Tibial nerve (tissue), 3 donors: ENCODE measurements around the gene SEC61G.

ENCODE experiments used
- CTCF ChIP-seq, 5 experiments: fragments of 200-600 bp in 3 of 5; fragments of 450-650 bp in 2 of 5; sonication (generic) in 3 of 5; IDR thresholded peaks; one replicate each; pipeline ENCODE4 v1.5.1; 2016 to 2019; ENCODE audit warnings: antibody characterized with exemption in 5 of 5, mild to moderate bottlenecking in 3 of 5, moderate library complexity in 2 of 5
- POLR2A ChIP-seq, 2 donors: fragments of 450-650 bp; IDR thresholded peaks; one replicate each; pipeline ENCODE4 v1.6.1; 2017; ENCODE audit warnings: antibody characterized with exemption in 2 of 2, mild to moderate bottlenecking in 2 of 2, moderate library complexity in 2 of 2

GRCh38 chr7:54722502-54722901 lies 36.5 kb downstream of the SEC61G start:
- TF ChIP-seq POLR2A (IDR thresholded peaks at IDR 0.05) = no peak
- TF ChIP-seq CTCF (IDR thresholded peaks at IDR 0.05) = no peak
